Left ventricle myocardium inferior (tissue), 1 donor: ENCODE results near the gene PPM1L. TPM values are rescaled to one million over a fixed set of nuclear protein-coding genes. Genes with fewer than 3 reads are reported as not detected.
"Not testable (repeated sequence)": the region's sequence is repeated elsewhere in the genome, so short reads cannot be mapped to it uniquely, and the experiment has no call there.

ENCODE experiments used
- DNase-seq: peaks from one replicate; pipeline ENCODE4 v3.0.0-alpha.2; 2020
- H3K27ac ChIP-seq: fragments of 200-600 bp; replicated peaks from 2 replicates; pipeline ENCODE4 v1.8.0; 2021
- H3K27me3 ChIP-seq: fragments of 200-600 bp; 2 replicates; pipeline ENCODE4 v1.8.0; 2021; ENCODE audit warnings: low read depth
- H3K36me3 ChIP-seq: fragments of 200-600 bp; 2 replicates; pipeline ENCODE4 v1.8.0; 2021
- H3K4me1 ChIP-seq: fragments of 200-600 bp; 2 replicates; pipeline ENCODE4 v1.8.0; 2021
- H3K4me3 ChIP-seq: fragments of 200-600 bp; 2 replicates; pipeline ENCODE4 v1.8.0; 2021; ENCODE audit warnings: mild to moderate bottlenecking, moderate library complexity
- H3K9me3 ChIP-seq: fragments of 200-600 bp; replicated peaks from 2 replicates; pipeline ENCODE4 v1.8.0; 2021
- CTCF ChIP-seq: fragments of 200-600 bp; IDR thresholded peaks from 2 replicates; pipeline ENCODE4 v1.8.0; 2021; ENCODE audit warnings: antibody characterized with exemption, mild to moderate bottlenecking, borderline replicate concordance
- intact Hi-C: fragments of 100-400 bp; cut with micrococcal nuclease; formaldehyde crosslinking; loops from one replicate; pipeline ENCODE4 v1.11.0; 2022
- long read RNA-seq: library from polyadenylated mRNA; unstranded; transcript quantifications from one replicate; pipeline ENCODE4 v2.0.0, GENCODE V29; 2021
- total RNA-seq: library from RNA; stranded (reverse); fragmentation: NEBNext Ultra II Directional; extraction: Animal tissue kit (Norgen Biotek cat#: 25700); gene quantifications from one replicate; pipeline ENCODE4 v1.2.1, GENCODE V29; 2021
- donor health status: DM: no; HTN: yes; CAD: no; lungs with severe emphysema.

The PPM1L gene
- total RNA-seq = 51.1 TPM
- long read RNA-seq, partial matches to known transcripts = 0 of 9 reads
- long read RNA-seq, other reads (novel, unspliced or antisense) = 9 of 9 reads

- peak within 1 kb of the TSS; percentile 94 for H3K4me3 ChIP-seq
- H3K27ac ChIP-seq = peak within 1 kb of the TSS; percentile 96
- H3K27me3 ChIP-seq = no peaks in the 10 kb centered on the region
- peaks cover 55% of the 10 kb centered on the region for H3K4me1 ChIP-seq
- H3K36me3 ChIP-seq = no peaks in the 10 kb centered on the region
- peak; percentile 68 for DNase-seq
- no peaks in the 10 kb centered on the region for H3K9me3 ChIP-seq
- no peak for TF ChIP-seq CTCF
- intact Hi-C loops = loop anchor here (5.0 kb wide), 1 partner anchor 186 kb away; no protein-coding TSS in a partner anchor
Observed at GRCh38 chr3:160755776-160756304, at the start of gene PPM1L. Gene PPM1L, plus strand, starts transcription at chr3:160756231.

GRCh38 chr3:160707187-160707794, 48.7 kb upstream of the PPM1L start:
- DNase-seq = no peak
- TF ChIP-seq CTCF = peak; percentile 75

DNA sequence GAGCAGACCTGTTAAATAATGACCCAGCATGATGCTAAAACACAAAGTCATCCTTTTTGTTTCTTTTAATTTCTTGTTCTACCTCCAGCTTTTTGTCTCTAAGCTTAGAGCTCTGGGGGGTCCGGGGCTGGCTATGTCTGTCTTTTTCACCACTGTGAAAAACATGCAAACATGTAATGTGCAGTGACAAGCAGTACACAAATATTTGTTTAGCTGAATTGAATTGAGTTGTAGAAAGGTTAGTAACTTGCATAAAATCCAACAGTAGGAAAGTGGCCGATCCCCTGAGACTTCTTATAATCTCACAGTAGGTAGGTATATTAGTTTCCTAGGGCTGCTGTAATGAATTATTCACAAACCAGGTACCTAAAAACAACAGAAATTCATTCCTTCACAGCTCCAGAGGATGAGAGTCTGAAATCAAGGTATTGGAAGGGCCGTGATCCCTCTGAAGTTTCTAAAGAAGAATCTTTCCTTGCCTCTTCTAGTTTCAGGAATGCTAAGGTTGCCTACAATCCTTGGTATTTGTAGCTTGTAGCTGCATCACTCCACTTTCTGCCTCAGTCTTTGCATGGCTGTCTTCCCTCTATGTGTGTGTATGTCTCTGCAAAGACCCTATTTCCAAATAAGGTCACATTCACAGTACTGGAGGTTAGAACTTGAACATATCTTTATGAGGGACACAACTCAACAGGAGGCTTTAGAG, 46.4 kb upstream of the PPM1L start:
- Histone ChIP-seq H3K4me3 (no peak overlapping the region), H3K36me3 (no peaks in the 10 kb centered on the region), H3K27ac (no peak overlapping the region), H3K4me1 (no peaks in the 10 kb centered on the region), H3K9me3 (no peaks in the 10 kb centered on the region), H3K27me3 (no peaks in the 10 kb centered on the region)
- intact Hi-C loops = loop anchor here (5.0 kb wide), 1 partner anchor 233 kb away; no protein-coding TSS in a partner anchor
- no peak for DNase-seq
- no peak for TF ChIP-seq CTCF

More at GRCh38 chr3:160707187-160707794, 48.7 kb upstream of the PPM1L start:
- no peak overlapping the region for H3K27ac ChIP-seq
- no peaks in the 10 kb centered on the region for H3K9me3 ChIP-seq
- no peaks in the 10 kb centered on the region for H3K27me3 ChIP-seq
- H3K36me3 ChIP-seq = no peaks in the 10 kb centered on the region
- intact Hi-C loops = loop anchor here (5.0 kb wide), 1 partner anchor 235 kb away; no protein-coding TSS in a partner anchor
- H3K4me1 ChIP-seq = no peaks in the 10 kb centered on the region
- no peak overlapping the region for H3K4me3 ChIP-seq

DNA sequence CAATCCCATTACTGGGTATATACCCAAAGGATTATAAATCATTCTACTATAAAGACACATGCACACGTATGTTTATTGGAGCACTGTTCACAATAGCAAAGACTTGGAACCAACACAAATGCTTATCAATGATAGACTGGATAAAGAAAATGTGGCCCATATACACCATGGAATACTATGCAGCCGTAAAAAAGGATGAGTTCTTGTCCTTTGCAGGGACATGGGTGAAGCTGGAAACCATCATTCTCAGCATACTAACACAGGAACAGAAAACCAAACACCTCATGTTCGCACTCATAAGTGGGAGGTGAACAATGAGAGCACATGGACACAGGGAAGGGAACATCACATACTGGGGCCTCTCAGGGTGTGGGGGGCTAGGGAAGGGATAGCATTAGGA, 42.9 kb upstream of the PPM1L start:
- H3K4me3 ChIP-seq, H3K36me3 ChIP-seq, H3K9me3 ChIP-seq, intact Hi-C loops, H3K27ac ChIP-seq, DNase-seq, H3K4me1 ChIP-seq, H3K27me3 ChIP-seq: not testable (repeated sequence)

GRCh38 chr3:160719710-160720109, 36.3 kb upstream of the PPM1L start:
- Histone ChIP-seq H3K4me3 (no peak overlapping the region), H3K9me3 (peaks cover 10% of the 10 kb centered on the region), H3K27me3 (no peaks in the 10 kb centered on the region), H3K4me1 (peaks cover 7% of the 10 kb centered on the region), H3K36me3 (no peaks in the 10 kb centered on the region), H3K27ac (no peak overlapping the region)
- no peak for DNase-seq
- intact Hi-C loops = no loop called here
- no peak for TF ChIP-seq CTCF
